DMS79 (cell line): ENCODE measurements around the gene CDPF1.
"Not testable (repeated sequence)": the region's sequence is repeated elsewhere in the genome, so short reads cannot be mapped to it uniquely, and the experiment has no call there.

Source experiments
- DNase-seq: peaks from one replicate; lab custom pipeline; 2025; lab: John Stamatoyannopoulos, UW

CDPF1 gene

DNA sequence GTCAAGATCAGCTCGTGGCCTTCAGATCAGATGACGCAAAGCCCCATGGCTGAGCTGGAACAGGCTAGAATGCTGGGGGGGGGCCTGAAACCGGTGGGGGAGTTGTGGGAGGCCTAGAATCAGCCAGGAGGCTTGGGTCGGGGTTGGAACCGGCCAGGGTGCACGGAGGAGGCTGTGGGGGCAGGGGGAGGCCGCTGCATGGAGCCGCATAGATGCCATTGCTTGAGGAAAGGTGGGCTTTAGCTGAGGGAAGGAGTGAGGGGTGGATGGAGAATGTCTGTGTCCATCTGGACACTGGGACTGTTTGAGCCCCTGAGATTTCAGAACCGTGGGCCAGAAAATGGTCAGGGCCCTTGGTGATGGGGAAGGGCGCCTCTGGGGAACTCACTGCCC, 25.2 kb downstream of the CDPF1 start:
- DNase-seq = no peak

DNA sequence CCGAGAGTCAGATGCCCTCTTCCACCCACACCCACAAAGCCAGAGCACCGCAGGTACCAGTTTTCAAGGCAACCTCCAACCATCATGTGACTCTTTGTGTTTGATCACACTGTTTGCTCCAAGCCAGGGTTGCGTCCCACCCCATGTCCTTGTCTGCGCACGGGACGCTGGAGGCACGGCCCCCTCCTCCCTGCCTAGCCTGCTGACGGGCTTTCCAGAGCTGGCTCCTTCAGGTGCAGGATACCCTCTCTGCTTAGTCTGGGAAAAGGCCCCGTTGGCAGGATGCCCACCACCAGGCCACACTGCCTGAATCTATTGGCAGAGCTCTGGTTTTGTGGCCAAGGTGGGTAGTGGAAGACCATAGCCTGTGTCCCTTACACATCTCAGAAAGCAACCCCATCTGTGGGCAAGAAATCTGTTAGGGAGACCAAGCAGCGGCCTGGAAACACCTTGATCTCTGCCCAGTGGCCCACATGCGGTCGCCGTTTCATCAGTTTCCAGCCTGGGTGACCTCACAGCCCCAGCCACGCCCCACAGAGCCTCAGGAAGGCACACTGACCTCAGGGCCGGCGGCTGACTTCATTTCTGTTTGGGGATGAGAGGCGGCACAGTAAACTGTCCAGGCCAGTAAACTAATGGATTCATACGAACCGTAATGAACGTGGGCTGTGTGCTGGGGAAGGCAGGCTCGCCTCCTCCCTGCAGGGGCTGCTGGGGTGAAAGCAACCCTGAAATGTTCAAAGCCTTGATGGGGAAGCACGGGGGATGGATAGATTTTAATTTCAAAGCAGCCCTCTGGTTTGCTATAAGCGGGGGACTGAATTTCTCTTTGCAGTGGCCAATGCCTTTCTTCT, 25.8 kb downstream of the CDPF1 start:
- no peak for DNase-seq

DNA sequence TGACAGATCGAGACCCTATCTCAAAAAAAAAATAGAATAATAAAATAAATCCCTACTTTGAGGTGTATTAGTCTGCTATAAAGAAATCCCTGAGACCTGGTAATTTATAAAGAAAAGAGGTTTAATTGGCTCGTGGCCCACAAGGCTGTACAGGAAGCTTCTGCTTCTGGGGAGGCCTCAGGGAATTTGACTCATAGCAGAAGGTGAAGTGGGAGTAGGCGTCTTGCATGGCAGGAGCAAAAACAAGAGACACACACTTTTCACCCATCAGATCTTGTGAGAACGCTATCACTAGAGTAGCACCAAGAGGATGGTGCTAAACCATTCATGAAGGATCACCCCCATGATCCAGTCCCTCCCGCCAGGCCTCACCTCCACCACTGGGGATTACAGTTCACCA, 29.2 kb downstream of the CDPF1 start:
- no peak for DNase-seq

DNA sequence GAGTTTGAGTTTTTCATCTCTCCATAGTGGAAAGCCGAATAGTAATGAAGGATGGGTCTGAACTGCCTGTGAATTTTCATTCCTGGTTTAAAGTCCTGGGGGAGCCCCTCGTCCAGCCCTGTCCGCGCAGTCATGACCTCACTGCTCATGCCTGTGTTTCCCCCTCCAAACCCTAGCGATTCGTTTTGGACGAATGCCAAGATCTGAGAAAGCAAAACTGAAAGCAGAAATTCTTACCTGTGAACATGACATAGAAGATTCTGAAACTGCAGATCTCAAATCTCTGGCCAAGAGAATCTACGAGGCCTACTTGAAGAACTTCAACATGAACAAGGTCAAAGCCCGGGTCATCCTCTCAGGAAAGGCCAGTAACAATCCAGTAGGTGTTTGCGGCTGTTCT, 30.5 kb downstream of the CDPF1 start:
- DNase-seq = no peak

DNA sequence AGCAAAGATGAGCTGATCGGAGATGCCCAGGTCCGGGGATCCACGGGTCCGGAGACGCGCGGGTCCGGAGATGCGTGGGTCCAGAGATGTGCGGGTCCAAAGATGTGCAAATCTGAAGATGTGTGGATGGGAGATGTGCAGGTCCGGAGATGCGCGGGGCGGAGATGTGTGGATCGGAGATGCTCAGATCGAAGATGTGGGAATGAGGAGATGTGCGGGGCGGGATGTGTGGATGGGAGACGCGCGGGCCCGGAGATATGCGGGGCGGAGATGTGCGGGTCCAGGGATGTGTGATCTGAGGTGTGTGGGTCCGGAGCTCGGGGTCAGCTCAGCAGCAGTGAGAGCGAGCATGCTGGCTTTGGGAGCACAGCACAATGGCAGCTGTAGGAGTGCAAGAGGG, 35.5 kb downstream of the CDPF1 start:
- DNase-seq = no peak

DNA sequence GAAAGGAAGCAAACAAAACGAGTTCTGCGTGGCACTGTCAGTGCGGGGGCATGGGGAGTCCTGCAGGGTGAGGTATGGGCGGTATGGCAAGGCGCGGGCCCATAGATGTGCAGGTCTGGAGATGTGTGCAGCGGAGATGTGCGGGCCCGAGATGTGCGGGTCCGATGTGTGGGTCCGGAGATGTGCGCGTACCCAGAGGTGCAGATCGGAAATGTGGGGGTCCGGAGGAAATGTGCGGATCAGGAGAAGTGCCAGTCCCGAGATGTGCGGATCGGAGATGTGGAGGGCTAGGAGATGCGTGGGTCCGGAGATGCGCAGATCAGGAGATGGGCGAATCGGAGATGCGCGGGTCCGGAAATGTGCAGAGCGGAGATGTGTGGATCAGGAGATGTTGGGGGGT, 35.9 kb downstream of the CDPF1 start:
- no peak for DNase-seq

DNA sequence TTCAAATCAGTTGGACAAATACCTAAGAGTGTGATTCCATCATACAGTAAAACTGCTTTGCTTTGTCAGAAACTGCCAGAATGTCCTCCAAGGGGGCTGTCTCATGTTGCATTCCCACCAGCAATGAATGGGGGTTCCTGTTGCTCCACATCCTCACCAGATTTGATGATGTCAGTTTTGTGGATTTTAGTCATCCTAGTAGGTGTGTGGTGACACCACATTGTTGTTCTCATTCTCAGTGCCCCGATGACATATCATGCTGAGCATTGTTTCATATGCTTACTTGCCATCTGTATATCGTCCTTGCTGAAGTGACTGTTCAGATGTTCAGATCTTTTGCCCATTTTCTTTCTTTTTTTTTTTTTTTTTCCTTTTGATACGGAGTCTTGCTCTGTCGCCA, 37.0 kb downstream of the CDPF1 start:
- no peak for DNase-seq

DNA sequence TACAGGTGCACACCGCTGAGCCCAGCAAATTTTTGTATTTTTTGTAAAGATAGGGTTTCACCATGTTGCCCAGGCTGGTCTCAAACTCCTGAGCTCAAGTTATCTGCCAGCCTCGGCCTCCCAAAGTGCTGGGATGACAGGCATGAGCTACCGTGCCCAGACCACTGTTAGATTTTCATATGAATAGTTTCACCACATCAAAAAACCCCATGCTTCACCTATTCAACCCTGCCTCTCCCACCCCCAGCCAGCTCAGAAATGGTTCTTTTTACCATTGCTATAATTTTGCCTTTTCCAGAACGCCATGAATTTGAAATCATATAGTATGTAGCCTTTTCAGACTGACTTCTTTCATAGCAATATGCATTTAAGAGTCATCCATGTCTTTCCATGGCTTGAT, 37.9 kb downstream of the CDPF1 start:
- DNase-seq = no peak

DNA sequence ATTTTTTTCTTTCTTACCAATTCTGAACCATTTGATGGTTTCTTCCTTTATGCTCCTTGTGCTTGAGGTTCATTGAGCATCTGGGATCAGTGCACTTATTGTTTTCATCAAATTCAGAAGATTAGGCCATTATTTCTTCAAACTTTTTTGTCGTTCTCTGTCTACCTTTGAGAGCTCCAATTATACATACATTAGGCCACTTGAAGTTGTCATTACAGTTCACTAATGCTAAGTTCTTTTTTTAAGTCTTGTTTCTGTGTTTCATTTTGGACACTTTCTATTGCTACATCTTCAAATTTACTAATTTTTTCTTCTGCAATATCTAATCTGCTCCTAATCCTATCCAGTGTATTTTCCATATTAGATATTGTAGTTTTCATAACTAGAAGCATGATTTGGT, 40.8 kb downstream of the CDPF1 start:
- no peak for DNase-seq

DNA sequence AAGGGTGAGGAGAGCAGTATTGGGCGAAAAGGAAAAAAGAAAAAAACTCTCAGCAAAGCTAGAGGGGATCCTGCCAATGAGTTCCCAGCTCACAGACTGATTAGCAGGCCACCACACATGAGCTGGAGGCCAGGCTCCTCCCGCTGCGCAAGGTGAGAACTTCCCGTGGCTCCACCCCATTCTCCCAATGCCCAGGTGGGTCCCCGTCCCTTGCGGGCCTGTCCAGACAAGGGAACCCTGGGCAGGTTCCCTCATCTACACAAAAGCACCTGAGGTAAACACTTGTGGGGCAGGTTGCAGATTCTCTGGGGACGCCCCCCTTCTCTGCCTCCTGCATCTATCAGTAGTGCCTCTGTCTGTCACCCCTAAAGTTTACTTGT, 46.5 kb downstream of the CDPF1 start:
- DNase-seq = no peak

DNA sequence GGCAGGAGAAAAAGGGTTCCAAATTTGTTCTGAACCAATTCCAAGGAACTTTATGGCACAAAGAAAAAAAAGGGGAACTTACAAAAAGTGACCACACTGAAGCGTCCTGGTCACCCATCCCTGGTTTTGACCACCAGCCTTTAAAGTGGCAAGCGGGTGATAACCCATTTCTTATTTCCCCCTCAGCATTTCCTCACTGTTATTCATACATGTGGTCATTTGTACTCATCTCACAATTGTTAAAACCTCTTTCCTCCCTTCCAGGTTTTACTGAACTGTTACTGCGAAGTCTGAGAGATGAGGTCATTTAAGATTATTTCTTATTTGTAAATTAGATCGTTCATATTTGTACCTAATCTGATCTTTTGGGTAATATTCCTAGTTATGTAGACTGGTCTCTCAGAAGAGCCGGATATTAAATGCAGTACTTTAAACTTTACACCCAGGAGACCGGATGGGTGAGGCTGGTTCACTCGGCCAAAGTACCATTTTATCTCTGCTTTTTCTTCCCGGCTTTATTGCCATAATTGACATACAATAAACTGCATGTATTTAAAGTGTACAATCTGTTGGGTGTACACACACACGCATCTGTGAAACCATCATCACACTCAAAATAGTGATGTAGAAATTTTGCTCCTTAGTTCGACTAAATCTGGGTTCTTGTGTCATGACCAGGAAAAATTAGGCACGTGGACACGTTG, 47.0 kb downstream of the CDPF1 start:
- no peak for DNase-seq

DNA sequence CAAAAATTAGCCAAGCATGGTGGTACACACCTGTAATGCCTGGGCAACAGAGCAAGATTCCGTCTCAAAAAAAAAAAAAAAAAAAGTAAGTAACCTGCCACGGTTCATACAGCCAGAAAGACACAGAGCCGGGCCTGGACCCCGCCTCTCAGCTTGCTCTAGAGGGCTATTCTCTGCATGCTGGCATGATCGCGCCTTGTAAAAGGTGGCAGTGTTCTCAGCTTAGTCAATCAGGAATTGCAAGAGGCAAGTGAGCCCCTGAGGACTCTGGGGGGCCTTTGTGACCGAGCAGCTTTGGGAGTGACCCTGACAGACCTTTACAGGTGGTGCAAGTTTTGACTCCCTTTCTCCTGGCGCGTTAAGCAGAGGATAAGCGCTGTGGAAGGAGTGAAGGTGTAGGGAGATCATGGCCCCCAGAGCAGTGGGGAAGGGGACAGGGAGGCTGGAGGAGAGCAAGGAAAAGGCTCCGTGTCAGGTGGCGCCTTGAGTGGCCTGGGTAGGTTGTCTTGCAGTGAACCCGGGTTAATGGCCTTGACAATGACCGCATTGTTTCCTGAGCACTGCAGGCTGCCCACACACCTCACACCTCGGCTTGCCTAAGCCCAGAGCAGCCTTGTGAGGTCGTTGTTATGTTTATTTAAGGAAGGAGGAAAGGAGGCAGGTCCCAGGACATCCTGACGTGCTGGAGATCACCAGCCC, 48.9 kb downstream of the CDPF1 start:
- no peak for DNase-seq

DNA sequence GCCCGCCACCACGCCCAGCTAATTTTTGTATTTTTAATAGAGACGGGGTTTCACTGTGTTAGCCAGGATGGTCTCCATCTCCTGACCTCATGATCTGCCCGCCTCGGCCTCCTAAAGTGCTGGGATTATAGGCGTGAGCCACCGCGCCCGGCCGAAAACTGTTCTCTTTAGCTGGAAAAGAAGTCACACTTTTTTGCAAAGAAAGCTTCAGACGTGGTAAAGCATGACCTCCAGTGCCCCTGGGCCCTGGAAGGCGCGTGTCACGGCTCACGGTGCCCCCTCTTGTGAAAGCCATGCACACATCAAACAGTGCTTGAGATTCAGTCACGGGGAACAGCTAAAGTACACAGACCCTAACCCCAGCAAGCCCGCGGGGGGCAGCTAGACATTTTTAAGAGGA, 51.3 kb downstream of the CDPF1 start:
- not testable (repeated sequence) for DNase-seq

DNA sequence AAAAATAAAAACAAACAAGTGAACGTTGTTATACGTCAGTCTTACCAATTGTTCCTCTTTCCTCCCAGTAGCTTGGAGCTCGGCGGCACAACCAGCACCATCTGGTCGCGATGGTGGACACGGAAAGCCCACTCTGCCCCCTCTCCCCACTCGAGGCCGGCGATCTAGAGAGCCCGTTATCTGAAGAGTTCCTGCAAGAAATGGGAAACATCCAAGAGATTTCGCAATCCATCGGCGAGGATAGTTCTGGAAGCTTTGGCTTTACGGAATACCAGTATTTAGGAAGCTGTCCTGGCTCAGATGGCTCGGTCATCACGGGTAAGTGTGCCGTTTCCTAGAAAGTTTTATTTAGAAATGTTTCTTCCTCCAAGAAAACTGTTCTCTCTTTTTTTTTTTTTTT, 51.8 kb downstream of the CDPF1 start:
- no peak for DNase-seq

DNA sequence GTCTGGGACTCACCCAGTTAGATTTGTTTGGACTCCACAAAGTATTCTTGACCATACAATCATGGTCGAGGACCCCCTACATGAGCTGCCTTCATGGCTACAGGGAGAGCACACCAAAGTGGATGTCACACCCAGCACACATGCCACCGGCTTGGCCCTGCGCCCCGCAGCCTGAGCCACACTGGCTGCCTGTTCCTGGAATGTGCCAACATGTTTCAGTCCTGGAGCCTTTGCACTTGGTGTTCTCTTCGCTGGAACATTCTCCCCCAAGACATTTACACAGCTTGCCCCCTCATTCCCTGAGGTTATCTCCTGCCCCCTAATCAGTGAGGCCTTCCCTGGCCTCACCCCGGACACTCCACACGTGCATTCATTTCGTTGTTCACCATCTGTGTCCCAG, 53.8 kb downstream of the CDPF1 start:
- no peak for DNase-seq

DNA sequence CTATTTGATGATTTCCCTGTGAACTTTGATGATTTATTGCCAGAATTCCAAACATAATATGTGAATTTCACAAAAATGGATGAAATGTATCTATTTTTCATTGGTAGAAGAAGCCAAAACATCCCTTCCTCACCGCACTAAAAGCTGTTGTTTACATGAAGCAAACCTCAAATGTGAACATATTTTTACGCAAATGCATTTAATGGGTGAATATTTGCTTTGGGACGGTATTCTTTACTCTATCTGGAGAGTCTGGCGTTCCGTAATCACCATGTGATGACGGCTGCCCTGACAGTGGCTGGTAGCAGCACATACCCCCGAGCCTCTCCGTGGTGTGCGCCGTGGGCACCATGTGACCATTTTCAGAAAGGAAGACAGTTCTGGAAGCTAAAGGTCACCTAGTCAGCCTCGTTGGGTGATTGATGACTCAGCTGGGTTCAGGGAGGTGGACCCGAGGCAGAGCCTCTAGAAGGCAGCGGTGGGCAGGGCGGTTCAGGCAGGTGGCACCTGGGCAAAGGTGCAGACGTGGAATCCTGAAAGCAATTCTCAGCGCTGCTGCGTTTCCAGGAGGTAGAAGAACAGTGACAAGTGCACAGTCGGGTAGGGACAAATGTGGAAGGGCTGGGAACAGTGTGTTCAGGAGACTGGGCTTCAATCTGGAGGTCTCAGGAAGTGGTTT, 54.5 kb downstream of the CDPF1 start:
- DNase-seq = no peak
